Upper lobe of left lung (tissue), 4 donors: Measurements from ENCODE around the gene GABPB1.

Experiments
- CTCF ChIP-seq, 6 experiments: fragments of 450-650 bp in 4 of 6; fragments of 200-600 bp in 2 of 6; sonication (generic) in 2 of 6; IDR thresholded peaks; one replicate each; pipeline ENCODE4 v1.5.1; 2016 to 2019; ENCODE audit warnings: antibody characterized with exemption in 6 of 6
- POLR2A ChIP-seq, 4 donors: fragments of 450-650 bp; IDR thresholded peaks; one replicate each; pipeline ENCODE4 v1.5.1; 2016 to 2017; ENCODE audit warnings: antibody characterized with exemption in 4 of 4, mild to moderate bottlenecking in 2 of 4
- POLR2AphosphoS5 ChIP-seq, 2 donors: sonication (generic); formaldehyde crosslinking; IDR thresholded peaks; one replicate each; pipeline ENCODE4 v1.5.1; 2017; ENCODE audit warnings: antibody characterized with exemption in 2 of 2

DNA sequence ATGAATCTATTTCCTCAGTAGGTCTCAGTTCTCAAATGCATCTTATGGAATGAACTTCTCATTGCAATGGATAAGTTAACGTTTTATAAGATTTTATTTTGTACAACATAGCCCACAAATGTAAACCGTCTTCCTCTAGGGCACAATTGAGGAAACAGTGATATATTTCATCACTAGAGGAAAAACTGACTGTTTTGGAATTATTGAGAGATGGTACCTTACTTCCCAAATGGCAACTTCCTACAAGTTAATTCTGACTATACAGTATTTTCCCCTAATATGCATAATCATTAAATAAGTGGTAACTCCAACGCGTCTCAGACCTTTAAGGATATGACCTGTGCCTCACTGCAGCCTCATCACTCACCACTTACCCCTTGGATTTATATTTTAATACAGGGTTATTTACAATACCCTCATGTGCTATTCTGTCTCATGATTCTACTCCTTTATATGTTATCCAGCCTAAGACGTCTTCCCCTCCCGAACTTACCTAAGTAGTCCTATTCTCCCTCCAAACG lies 13.3 kb downstream of the GABPB1 start:
- TF ChIP-seq CTCF (IDR thresholded peaks at IDR 0.05) (no peak), POLR2AphosphoS5 (IDR thresholded peaks at IDR 0.05) (no peak), POLR2A (IDR thresholded peaks at IDR 0.05) (no peak)
